HG02870 (cell line): ENCODE data around the gene ADARB1.

ENCODE experiments used
- ATAC-seq: cut with Tn5 transposase; IDR thresholded peaks from one replicate; pipeline ENCODE4 v1.9.1; 2021; ENCODE audit warnings: mild to moderate bottlenecking, moderate library complexity; ENCODE audit not compliant: unreplicated experiment

The ADARB1 gene

GRCh38 chr21:45259206-45259840 is 184.9 kb downstream of the ADARB1 start:
- ATAC-seq: no peak

GRCh38 chr21:45260191-45260825 is 185.9 kb downstream of the ADARB1 start:
- ATAC-seq: no peak

GRCh38 chr21:45261093-45261492 is 186.7 kb downstream of the ADARB1 start:
- ATAC-seq: no peak

GRCh38 chr21:45262041-45262581 is 187.7 kb downstream of the ADARB1 start:
- ATAC-seq: no peak

- ATAC-seq: no peak
These were observed 188.2 kb downstream of the ADARB1 start for GRCh38 chr21:45262616-45263015.

- ATAC-seq: no peak
These were observed 189.2 kb downstream of the ADARB1 start for GRCh38 chr21:45263534-45263933.

- ATAC-seq: no peak
These were observed 189.9 kb downstream of the ADARB1 start for GRCh38 chr21:45264146-45264911.

GRCh38 chr21:45264912-45265515 is 190.6 kb downstream of the ADARB1 start:
- no peak for ATAC-seq

GRCh38 chr21:45265721-45266517 is 191.5 kb downstream of the ADARB1 start:
- no peak for ATAC-seq

GRCh38 chr21:45266518-45267389 is 192.4 kb downstream of the ADARB1 start:
- no peak for ATAC-seq

- ATAC-seq: no peak
These were observed 193.0 kb downstream of the ADARB1 start for GRCh38 chr21:45267390-45267760.

GRCh38 chr21:45269861-45270260 is 195.5 kb downstream of the ADARB1 start:
- ATAC-seq: no peak

- no peak for ATAC-seq
These were observed 196.0 kb downstream of the ADARB1 start for GRCh38 chr21:45270306-45270821.
